ENCODE data around the gene FYCO1. TPM values are rescaled to one million over a fixed set of nuclear protein-coding genes. Genes with fewer than 3 reads are reported as not detected.

Gene FYCO1
- total and polyA plus RNA-seq, 9 of the 15 experiments (the other 6 are each of a cell fraction or from before 2014, with no cell fraction given) = 2.1 to 13.8 (median 7.4) TPM

- TF ChIP-seq, protein P1, sequence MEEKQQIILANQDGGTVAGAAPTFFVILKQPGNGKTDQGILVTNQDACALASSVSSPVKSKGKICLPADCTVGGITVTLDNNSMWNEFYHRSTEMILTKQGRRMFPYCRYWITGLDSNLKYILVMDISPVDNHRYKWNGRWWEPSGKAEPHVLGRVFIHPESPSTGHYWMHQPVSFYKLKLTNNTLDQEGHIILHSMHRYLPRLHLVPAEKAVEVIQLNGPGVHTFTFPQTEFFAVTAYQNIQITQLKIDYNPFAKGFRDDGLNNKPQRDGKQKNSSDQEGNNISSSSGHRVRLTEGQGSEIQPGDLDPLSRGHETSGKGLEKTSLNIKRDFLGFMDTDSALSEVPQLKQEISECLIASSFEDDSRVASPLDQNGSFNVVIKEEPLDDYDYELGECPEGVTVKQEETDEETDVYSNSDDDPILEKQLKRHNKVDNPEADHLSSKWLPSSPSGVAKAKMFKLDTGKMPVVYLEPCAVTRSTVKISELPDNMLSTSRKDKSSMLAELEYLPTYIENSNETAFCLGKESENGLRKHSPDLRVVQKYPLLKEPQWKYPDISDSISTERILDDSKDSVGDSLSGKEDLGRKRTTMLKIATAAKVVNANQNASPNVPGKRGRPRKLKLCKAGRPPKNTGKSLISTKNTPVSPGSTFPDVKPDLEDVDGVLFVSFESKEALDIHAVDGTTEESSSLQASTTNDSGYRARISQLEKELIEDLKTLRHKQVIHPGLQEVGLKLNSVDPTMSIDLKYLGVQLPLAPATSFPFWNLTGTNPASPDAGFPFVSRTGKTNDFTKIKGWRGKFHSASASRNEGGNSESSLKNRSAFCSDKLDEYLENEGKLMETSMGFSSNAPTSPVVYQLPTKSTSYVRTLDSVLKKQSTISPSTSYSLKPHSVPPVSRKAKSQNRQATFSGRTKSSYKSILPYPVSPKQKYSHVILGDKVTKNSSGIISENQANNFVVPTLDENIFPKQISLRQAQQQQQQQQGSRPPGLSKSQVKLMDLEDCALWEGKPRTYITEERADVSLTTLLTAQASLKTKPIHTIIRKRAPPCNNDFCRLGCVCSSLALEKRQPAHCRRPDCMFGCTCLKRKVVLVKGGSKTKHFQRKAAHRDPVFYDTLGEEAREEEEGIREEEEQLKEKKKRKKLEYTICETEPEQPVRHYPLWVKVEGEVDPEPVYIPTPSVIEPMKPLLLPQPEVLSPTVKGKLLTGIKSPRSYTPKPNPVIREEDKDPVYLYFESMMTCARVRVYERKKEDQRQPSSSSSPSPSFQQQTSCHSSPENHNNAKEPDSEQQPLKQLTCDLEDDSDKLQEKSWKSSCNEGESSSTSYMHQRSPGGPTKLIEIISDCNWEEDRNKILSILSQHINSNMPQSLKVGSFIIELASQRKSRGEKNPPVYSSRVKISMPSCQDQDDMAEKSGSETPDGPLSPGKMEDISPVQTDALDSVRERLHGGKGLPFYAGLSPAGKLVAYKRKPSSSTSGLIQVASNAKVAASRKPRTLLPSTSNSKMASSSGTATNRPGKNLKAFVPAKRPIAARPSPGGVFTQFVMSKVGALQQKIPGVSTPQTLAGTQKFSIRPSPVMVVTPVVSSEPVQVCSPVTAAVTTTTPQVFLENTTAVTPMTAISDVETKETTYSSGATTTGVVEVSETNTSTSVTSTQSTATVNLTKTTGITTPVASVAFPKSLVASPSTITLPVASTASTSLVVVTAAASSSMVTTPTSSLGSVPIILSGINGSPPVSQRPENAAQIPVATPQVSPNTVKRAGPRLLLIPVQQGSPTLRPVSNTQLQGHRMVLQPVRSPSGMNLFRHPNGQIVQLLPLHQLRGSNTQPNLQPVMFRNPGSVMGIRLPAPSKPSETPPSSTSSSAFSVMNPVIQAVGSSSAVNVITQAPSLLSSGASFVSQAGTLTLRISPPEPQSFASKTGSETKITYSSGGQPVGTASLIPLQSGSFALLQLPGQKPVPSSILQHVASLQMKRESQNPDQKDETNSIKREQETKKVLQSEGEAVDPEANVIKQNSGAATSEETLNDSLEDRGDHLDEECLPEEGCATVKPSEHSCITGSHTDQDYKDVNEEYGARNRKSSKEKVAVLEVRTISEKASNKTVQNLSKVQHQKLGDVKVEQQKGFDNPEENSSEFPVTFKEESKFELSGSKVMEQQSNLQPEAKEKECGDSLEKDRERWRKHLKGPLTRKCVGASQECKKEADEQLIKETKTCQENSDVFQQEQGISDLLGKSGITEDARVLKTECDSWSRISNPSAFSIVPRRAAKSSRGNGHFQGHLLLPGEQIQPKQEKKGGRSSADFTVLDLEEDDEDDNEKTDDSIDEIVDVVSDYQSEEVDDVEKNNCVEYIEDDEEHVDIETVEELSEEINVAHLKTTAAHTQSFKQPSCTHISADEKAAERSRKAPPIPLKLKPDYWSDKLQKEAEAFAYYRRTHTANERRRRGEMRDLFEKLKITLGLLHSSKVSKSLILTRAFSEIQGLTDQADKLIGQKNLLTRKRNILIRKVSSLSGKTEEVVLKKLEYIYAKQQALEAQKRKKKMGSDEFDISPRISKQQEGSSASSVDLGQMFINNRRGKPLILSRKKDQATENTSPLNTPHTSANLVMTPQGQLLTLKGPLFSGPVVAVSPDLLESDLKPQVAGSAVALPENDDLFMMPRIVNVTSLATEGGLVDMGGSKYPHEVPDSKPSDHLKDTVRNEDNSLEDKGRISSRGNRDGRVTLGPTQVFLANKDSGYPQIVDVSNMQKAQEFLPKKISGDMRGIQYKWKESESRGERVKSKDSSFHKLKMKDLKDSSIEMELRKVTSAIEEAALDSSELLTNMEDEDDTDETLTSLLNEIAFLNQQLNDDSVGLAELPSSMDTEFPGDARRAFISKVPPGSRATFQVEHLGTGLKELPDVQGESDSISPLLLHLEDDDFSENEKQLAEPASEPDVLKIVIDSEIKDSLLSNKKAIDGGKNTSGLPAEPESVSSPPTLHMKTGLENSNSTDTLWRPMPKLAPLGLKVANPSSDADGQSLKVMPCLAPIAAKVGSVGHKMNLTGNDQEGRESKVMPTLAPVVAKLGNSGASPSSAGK (IDR thresholded peaks at IDR 0.05) = peak; percentile 98
- TF ChIP-seq KDM2B (CRISPR knock-in tag; IDR thresholded peaks at IDR 0.05) (no peak), TFAP4 (CRISPR knock-in tag; IDR thresholded peaks at IDR 0.05; ENCODE audit: borderline replicate concordance) (peak; percentile 88), SMAD4 (CRISPR knock-in tag; conservative IDR thresholded peaks at IDR 0.05) (no peak), RBM15 (IDR thresholded peaks at IDR 0.05; ENCODE audit: insufficient read depth, low read length) (no peak), EP400 (IDR thresholded peaks at IDR 0.05) (peak; percentile 83), DMBX1 (CRISPR knock-in tag; IDR thresholded peaks at IDR 0.05; ENCODE audit: borderline replicate concordance) (peak; percentile 64; the same call in 1 of the 2 replicates), DNMT1 (IDR thresholded peaks at IDR 0.05) (no peak), TBP (optimal IDR thresholded peaks at IDR 0.05; ENCODE audit: low read depth, low read length) (peak; percentile 83)
- TF ChIP-seq, protein P2, sequence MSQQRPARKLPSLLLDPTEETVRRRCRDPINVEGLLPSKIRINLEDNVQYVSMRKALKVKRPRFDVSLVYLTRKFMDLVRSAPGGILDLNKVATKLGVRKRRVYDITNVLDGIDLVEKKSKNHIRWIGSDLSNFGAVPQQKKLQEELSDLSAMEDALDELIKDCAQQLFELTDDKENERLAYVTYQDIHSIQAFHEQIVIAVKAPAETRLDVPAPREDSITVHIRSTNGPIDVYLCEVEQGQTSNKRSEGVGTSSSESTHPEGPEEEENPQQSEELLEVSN (IDR thresholded peaks at IDR 0.05; ENCODE audit: borderline replicate concordance in 1 of 2, extremely low read depth in 1 of 2, insufficient read depth in 1 of 2, insufficient read length in 1 of 2, low read depth in 1 of 2, low read length in 1 of 2, poor library complexity in 1 of 2, severe bottlenecking in 1 of 2) = peak; percentile 75 to 88
These were observed at the start of gene FYCO1 (continued) for GRCh38 chr3:45995236-45996192.

Measured in K562 (cell line).